NT2/D1 (cell line): Measurements from ENCODE around the gene GPS2.

ENCODE experiments used
- SUZ12 ChIP-seq: IDR thresholded peaks from 2 replicates; pipeline ENCODE4 v1.6.1; 2011; ENCODE audit not compliant: insufficient read length, insufficient read depth; ENCODE audit errors: extremely low read depth
- YY1 ChIP-seq: IDR thresholded peaks from 2 replicates; pipeline ENCODE4 v1.6.1; 2011; ENCODE audit not compliant: insufficient read length, insufficient read depth
- ZNF274 ChIP-seq: IDR thresholded peaks from 2 replicates; pipeline ENCODE4 v1.6.1; 2011; ENCODE audit warnings: mild to moderate bottlenecking, low read depth, low read length

DNA sequence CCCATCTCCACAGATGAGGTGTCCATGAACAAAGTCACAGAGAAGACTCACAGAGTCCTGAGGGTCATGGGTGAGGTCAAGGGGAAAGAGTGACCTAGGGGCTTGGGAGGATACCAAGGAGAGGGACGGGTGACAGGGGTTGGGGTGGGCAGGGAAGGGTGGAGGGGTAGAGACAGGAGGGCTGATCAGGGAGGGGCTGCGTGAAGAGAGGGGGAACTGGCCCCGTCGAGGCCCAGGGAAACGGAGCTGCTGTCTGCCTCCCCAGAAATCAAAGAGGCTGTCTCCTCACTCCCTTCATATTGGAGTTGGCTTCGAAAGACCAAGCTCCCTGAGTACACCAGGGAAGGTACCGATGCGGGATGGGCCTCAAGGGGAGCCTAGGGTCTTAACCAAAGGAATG, 40.4 kb upstream of the GPS2 start:
- TF ChIP-seq YY1 (no peak), SUZ12 (no peak), ZNF274 (no peak)
